H1 (cell line): ENCODE data around the gene TCEANC2. TPM values are rescaled to one million over a fixed set of nuclear protein-coding genes. Genes with fewer than 3 reads are reported as not detected.

Experiments used
- BCL11A ChIP-seq, 2 experiments: IDR thresholded peaks; one replicate each; pipeline ENCODE4 v1.6.1; 2011; ENCODE audit warnings: low read depth in 2 of 2, low read length in 2 of 2, mild to moderate bottlenecking in 2 of 2
- BRCA1 ChIP-seq: IDR thresholded peaks from 2 replicates; pipeline ENCODE4 v1.6.1; 2012; ENCODE audit warnings: low read depth, low read length, improper control_type of control experiment
- CBX5 ChIP-seq: fragments of 300-800, 300-1000 bp; sonication (generic); IDR thresholded peaks from 2 replicates; pipeline ENCODE4 v1.7.1; 2016; ENCODE audit warnings: antibody characterized with exemption, low read length, low read depth
- EZH2 ChIP-seq: fragments of 200-600 bp; sonication (generic); IDR thresholded peaks from 2 replicates; pipeline ENCODE4 v1.7.1; 2012; ENCODE audit warnings: low read depth, mild to moderate bottlenecking, moderate library complexity, low read length, inconsistent platforms; ENCODE audit not compliant: severe bottlenecking
- GTF2F1 ChIP-seq: IDR thresholded peaks from 2 replicates; pipeline ENCODE4 v1.6.1; 2012; ENCODE audit warnings: low read depth, low read length, improper control_type of control experiment, borderline replicate concordance
- HDAC2 ChIP-seq, 2 experiments: fragments of 300-600 bp in 1 of 2; sonication (generic) in 1 of 2; IDR thresholded peaks; 2 replicates each; pipeline ENCODE4 v1.6.1; 2011 to 2012; ENCODE audit warnings: low read depth in 2 of 2, low read length in 2 of 2, mild to moderate bottlenecking in 2 of 2, moderate library complexity in 2 of 2, borderline replicate concordance in 1 of 2, inconsistent platforms in 1 of 2
- HDAC6 ChIP-seq: IDR thresholded peaks from one replicate; pipeline ENCODE4 v1.7.1; 2012; ENCODE audit warnings: low read depth, mild to moderate bottlenecking, inconsistent platforms, low read length, moderate library complexity
- JUND ChIP-seq: IDR thresholded peaks from 2 replicates; pipeline ENCODE4 v1.6.1; 2011; ENCODE audit warnings: mild to moderate bottlenecking, improper control_type of control experiment, low read length
- KDM1A ChIP-seq: fragments of 200-600, 300-600 bp; sonication (generic); IDR thresholded peaks from 2 replicates; pipeline ENCODE4 v1.7.1; 2016; ENCODE audit warnings: mild to moderate bottlenecking, low read length, borderline replicate concordance
- MAFK ChIP-seq: IDR thresholded peaks from 2 replicates; pipeline ENCODE4 v1.6.1; 2012; ENCODE audit warnings: low read depth, mild to moderate bottlenecking, improper control_type of control experiment, low read length
- NRF1 ChIP-seq: IDR thresholded peaks from 2 replicates; pipeline ENCODE4 v1.6.1; 2011; ENCODE audit warnings: mild to moderate bottlenecking, low read depth, low read length, improper control_type of control experiment
- PHF8 ChIP-seq: fragments of 200-600 bp; sonication (generic); conservative IDR thresholded peaks from 2 replicates; pipeline ENCODE4 v1.7.1; 2012; ENCODE audit warnings: low read depth, mild to moderate bottlenecking, inconsistent platforms, low read length, moderate library complexity
- POLR2A ChIP-seq, 2 experiments: IDR thresholded peaks; 1 replicate in 1 of 2; 2 replicates in 1 of 2; pipeline ENCODE4 v1.6.1; 2011; ENCODE audit warnings: low read depth in 2 of 2, low read length in 2 of 2, mild to moderate bottlenecking in 2 of 2; ENCODE audit errors: control extremely low read depth in 1 of 2
- POLR2AphosphoS5 ChIP-seq: IDR thresholded peaks from 2 replicates; pipeline ENCODE4 v1.6.1; 2011; ENCODE audit warnings: low read depth, low read length
- RAD21 ChIP-seq, 2 experiments: IDR thresholded peaks in 1 of 2; conservative IDR thresholded peaks in 1 of 2; 2 replicates each; pipeline ENCODE4 v1.6.1; 2011; ENCODE audit warnings: low read depth in 2 of 2, low read length in 2 of 2, improper control_type of control experiment in 1 of 2, inconsistent platforms in 1 of 2, mild to moderate bottlenecking in 1 of 2, moderate library complexity in 1 of 2
- RXRA ChIP-seq: IDR thresholded peaks from 2 replicates; pipeline ENCODE4 v1.6.1; 2011; ENCODE audit warnings: low read depth, mild to moderate bottlenecking, low read length, moderate library complexity; ENCODE audit not compliant: insufficient read depth
- SIX5 ChIP-seq: IDR thresholded peaks from 2 replicates; pipeline ENCODE4 v1.6.1; 2011; ENCODE audit warnings: mild to moderate bottlenecking, low read depth, low read length
- SP2 ChIP-seq: IDR thresholded peaks from 2 replicates; pipeline ENCODE4 v1.6.1; 2012; ENCODE audit warnings: mild to moderate bottlenecking, low read length, inconsistent platforms
- SRF ChIP-seq: IDR thresholded peaks from 2 replicates; pipeline ENCODE4 v1.6.1; 2011; ENCODE audit warnings: mild to moderate bottlenecking, low read depth, low read length, moderate library complexity
- ZNF274 ChIP-seq: IDR thresholded peaks from 2 replicates; pipeline ENCODE4 v1.7.0; 2012; ENCODE audit warnings: low read length, borderline replicate concordance; ENCODE audit errors: extremely low read depth
- polyA plus RNA-seq, 7 experiments: library from polyadenylated mRNA; depleted of rRNA in 3 of 7; stranded (reverse) in 5 of 7; unstranded in 2 of 7; fragments of >200 nt in 5 of 7; fragments of 200-250 nt in 2 of 7; gene quantifications; 1 replicate in 5 of 7; 2 replicates in 1 of 7; 4 replicates in 1 of 7; pipeline versions ENCODE4 v1.2.1 to v1.2.3, GENCODE V29; 2011 to 2013; ENCODE audit warnings: missing spikeins in 2 of 7, mixed read lengths in 2 of 7
- total RNA-seq: library from RNA; stranded (reverse); fragmentation: NEBNext Ultra II Directional; extraction: Animal tissue kit (Norgen Biotek cat#: 25700); gene quantifications from 2 replicates; pipeline ENCODE4 v1.2.1, GENCODE V29; 2021
- TF ChIP-seq, protein P1 (sequence below): IDR thresholded peaks from 2 replicates; pipeline ENCODE4 v1.6.1; 2011; ENCODE audit warnings: low read length, improper control_type of control experiment
- TF ChIP-seq, protein P2 (sequence below), 3 experiments: IDR thresholded peaks; 1 replicate in 2 of 3; 2 replicates in 1 of 3; pipeline versions ENCODE4 v1.5.1 to v1.6.1; 2011; ENCODE audit warnings: low read length in 3 of 3, mild to moderate bottlenecking in 3 of 3, inconsistent platforms in 2 of 3, low read depth in 1 of 3, moderate library complexity in 1 of 3; ENCODE audit not compliant: insufficient read depth in 1 of 3; ENCODE audit errors: control extremely low read depth in 1 of 3

Gene TCEANC2
- total and polyA plus RNA-seq, 2 of the 8 experiments (the other 6 are each of a cell fraction or from before 2014, with no cell fraction given) = 4.2 to 8.2 TPM

DNA sequence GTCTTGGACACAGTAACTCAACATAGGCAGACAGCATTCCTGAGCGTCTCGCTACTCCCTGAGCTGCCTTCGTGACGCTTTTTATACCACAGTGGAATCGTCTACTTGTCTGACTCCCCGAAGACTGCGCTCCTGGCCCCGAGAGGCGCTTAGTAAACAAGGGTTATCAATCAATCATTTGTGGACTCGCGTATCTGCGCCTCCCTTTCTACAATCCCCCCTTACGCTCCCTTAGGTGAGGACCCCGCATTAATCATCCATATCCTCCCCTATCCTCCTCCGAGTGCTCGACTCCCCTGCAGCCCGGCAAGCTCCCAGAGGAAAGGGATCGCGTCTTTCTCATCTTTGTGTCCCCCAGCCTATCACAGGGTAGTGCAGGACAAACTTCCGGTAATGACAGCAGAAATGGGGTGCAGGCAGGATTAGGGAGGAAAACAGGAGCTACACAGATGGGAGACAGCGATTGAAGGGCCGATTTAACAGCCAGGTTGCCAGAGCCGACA, 926 bp upstream of the TCEANC2 start (continued):
- TF ChIP-seq MAFK = no peak
- TF ChIP-seq HDAC2 (IDR thresholded peaks at IDR 0.05; ENCODE audit: borderline replicate concordance in 1 of 2, low read depth in 2 of 2, low read length in 2 of 2) = peak in 1 of 2 experiments; percentile 96; a peak in 1 of 4 replicates
- no peak for TF ChIP-seq SP2
- TF ChIP-seq SIX5 = no peak
- no peak for TF ChIP-seq BRCA1
- TF ChIP-seq POLR2A (IDR thresholded peaks at IDR 0.05; ENCODE audit: control extremely low read depth in 1 of 2, low read depth in 2 of 2, low read length in 2 of 2) = peak in 1 of 2 experiments; percentile 59; a peak in 1 of 3 replicates
- TF ChIP-seq JUND = no peak
- 0 out of 2 replicates have a peak, but pooled peaks have one; percentile 4 for TF ChIP-seq POLR2AphosphoS5
- TF ChIP-seq GTF2F1 = no peak
- TF ChIP-seq NRF1 = no peak
- TF ChIP-seq, protein P1, sequence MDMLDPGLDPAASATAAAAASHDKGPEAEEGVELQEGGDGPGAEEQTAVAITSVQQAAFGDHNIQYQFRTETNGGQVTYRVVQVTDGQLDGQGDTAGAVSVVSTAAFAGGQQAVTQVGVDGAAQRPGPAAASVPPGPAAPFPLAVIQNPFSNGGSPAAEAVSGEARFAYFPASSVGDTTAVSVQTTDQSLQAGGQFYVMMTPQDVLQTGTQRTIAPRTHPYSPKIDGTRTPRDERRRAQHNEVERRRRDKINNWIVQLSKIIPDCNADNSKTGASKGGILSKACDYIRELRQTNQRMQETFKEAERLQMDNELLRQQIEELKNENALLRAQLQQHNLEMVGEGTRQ = no peak
- TF ChIP-seq, protein P2, sequence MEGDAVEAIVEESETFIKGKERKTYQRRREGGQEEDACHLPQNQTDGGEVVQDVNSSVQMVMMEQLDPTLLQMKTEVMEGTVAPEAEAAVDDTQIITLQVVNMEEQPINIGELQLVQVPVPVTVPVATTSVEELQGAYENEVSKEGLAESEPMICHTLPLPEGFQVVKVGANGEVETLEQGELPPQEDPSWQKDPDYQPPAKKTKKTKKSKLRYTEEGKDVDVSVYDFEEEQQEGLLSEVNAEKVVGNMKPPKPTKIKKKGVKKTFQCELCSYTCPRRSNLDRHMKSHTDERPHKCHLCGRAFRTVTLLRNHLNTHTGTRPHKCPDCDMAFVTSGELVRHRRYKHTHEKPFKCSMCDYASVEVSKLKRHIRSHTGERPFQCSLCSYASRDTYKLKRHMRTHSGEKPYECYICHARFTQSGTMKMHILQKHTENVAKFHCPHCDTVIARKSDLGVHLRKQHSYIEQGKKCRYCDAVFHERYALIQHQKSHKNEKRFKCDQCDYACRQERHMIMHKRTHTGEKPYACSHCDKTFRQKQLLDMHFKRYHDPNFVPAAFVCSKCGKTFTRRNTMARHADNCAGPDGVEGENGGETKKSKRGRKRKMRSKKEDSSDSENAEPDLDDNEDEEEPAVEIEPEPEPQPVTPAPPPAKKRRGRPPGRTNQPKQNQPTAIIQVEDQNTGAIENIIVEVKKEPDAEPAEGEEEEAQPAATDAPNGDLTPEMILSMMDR (IDR thresholded peaks at IDR 0.05; ENCODE audit: control extremely low read depth in 1 of 3, insufficient read depth in 1 of 3, low read depth in 1 of 3, low read length in 3 of 3) = no peak
- TF ChIP-seq PHF8 = peak; percentile 32; the same call in 1 of the 2 replicates
- no peak for TF ChIP-seq CBX5
- TF ChIP-seq RXRA = no peak
- TF ChIP-seq EZH2 = no peak
- TF ChIP-seq KDM1A = no peak
- TF ChIP-seq ZNF274 = no peak
- no peak for TF ChIP-seq RAD21 (IDR thresholded peaks at IDR 0.05 in 1 of 2, conservative IDR thresholded peaks at IDR 0.05 in 1 of 2; ENCODE audit: low read depth in 2 of 2, low read length in 2 of 2)
- no peak for TF ChIP-seq BCL11A (IDR thresholded peaks at IDR 0.05; ENCODE audit: low read depth in 2 of 2, low read length in 2 of 2)
- TF ChIP-seq SRF = no peak
- no peak for TF ChIP-seq HDAC6
